ENCODE data around the gene HJURP. TPM values are rescaled to one million over a fixed set of nuclear protein-coding genes. Genes with fewer than 3 reads are reported as not detected.
A peak's percentile ranks its signal among the peaks of the same experiment; 100 is the strongest.

The HJURP gene
- total RNA-seq, 1 donor from 2014 or later: 7.7 TPM

- H3K4me3 Mint-ChIP-seq (ENCODE audit: unreplicated experiment): no peak overlapping the region
- peaks cover 2% of the 10 kb centered on the region for H3K36me3 Mint-ChIP-seq (ENCODE audit: unreplicated experiment)
- H3K27me3 Mint-ChIP-seq (ENCODE audit: unreplicated experiment): no peaks in the 10 kb centered on the region
- no peaks in the 10 kb centered on the region for H3K9me3 Mint-ChIP-seq (ENCODE audit: unreplicated experiment)
- no peak for TF ChIP-seq CTCF (IDR thresholded peaks at IDR 0.05)
- DNase-seq (ENCODE audit: extremely low spot score, unreplicated experiment): no peak
- H3K27ac Mint-ChIP-seq (ENCODE audit: unreplicated experiment): no peak overlapping the region
- H3K4me1 Mint-ChIP-seq (ENCODE audit: unreplicated experiment): peaks cover 27% of the 10 kb centered on the region
Measured at GRCh38 chr2:233835230-233836186, 18.8 kb downstream of the HJURP start.

- TF ChIP-seq CTCF (IDR thresholded peaks at IDR 0.05): no peak
- Mint-ChIP-seq H3K27me3 (ENCODE audit: unreplicated experiment) (no peaks in the 10 kb centered on the region), H3K27ac (ENCODE audit: unreplicated experiment) (no peak overlapping the region), H3K4me1 (ENCODE audit: unreplicated experiment) (peaks cover 16% of the 10 kb centered on the region), H3K36me3 (ENCODE audit: unreplicated experiment) (peaks cover 2% of the 10 kb centered on the region), H3K4me3 (ENCODE audit: unreplicated experiment) (no peak overlapping the region), H3K9me3 (ENCODE audit: unreplicated experiment) (no peaks in the 10 kb centered on the region)
- no peak for DNase-seq (ENCODE audit: extremely low spot score, unreplicated experiment)
Measured at GRCh38 chr2:233833345-233833744, 21.0 kb downstream of the HJURP start.

- no peaks in the 10 kb centered on the region for H3K27me3 Mint-ChIP-seq (ENCODE audit: unreplicated experiment)
- no peak overlapping the region for H3K4me3 Mint-ChIP-seq (ENCODE audit: unreplicated experiment)
- TF ChIP-seq CTCF (IDR thresholded peaks at IDR 0.05): peak; percentile 60
- no peaks in the 10 kb centered on the region for H3K9me3 Mint-ChIP-seq (ENCODE audit: unreplicated experiment)
- no peak overlapping the region for H3K27ac Mint-ChIP-seq (ENCODE audit: unreplicated experiment)
- H3K36me3 Mint-ChIP-seq (ENCODE audit: unreplicated experiment): peaks cover 2% of the 10 kb centered on the region
- peaks cover 11% of the 10 kb centered on the region for H3K4me1 Mint-ChIP-seq (ENCODE audit: unreplicated experiment)
- DNase-seq (ENCODE audit: extremely low spot score, unreplicated experiment): no peak
Measured at GRCh38 chr2:233832869-233833311, 21.4 kb downstream of the HJURP start.

DNA sequence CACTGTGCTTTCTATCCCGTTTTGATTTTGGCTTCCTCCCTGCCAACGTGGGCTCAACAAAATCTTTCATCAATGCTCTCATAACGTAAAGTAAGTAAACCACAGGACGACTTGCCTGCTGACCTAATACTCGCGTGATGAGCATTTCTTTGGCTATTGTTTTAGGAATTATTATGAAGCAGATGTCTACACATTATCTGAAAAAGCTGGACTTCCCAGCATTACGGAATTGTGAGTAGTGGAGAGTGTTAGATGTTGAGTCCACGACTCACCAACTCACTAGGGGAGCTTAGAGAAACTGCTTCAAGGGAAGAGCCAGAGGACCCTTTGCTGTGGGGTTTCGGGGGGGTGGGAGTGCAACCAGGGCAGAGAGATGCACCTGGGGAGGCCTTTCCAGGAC lies 21.9 kb downstream of the HJURP start:
- Mint-ChIP-seq H3K36me3 (ENCODE audit: unreplicated experiment) (peaks cover 2% of the 10 kb centered on the region), H3K4me1 (ENCODE audit: unreplicated experiment) (peaks cover 11% of the 10 kb centered on the region), H3K9me3 (ENCODE audit: unreplicated experiment) (no peaks in the 10 kb centered on the region), H3K4me3 (ENCODE audit: unreplicated experiment) (no peak overlapping the region), H3K27ac (ENCODE audit: unreplicated experiment) (no peak overlapping the region), H3K27me3 (ENCODE audit: unreplicated experiment) (no peaks in the 10 kb centered on the region)
- no peak for TF ChIP-seq CTCF (IDR thresholded peaks at IDR 0.05)
- DNase-seq (ENCODE audit: extremely low spot score, unreplicated experiment): no peak

DNA sequence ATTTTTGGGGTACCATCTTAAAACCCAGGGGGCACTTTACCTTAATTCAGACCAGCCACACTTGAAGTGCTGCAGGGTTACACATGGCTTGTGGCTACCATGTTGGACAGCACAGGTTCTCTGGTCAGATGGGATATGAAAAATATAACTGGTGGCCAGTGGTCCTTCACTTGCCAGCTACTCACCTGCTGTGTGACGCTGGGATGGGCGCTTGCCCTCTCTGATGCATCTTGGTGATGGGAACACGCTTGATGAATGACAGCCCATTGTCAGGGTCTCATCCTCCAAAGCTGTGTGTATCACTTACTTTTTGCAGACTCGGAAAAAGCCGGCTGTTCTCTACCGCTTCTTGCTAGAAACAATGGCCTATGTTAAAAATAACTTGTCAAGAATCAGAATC lies 22.5 kb downstream of the HJURP start:
- Mint-ChIP-seq H3K9me3 (ENCODE audit: unreplicated experiment) (peaks cover under 1% of the 10 kb centered on the region), H3K27me3 (ENCODE audit: unreplicated experiment) (no peaks in the 10 kb centered on the region), H3K4me3 (ENCODE audit: unreplicated experiment) (no peak overlapping the region), H3K4me1 (ENCODE audit: unreplicated experiment) (peaks cover 8% of the 10 kb centered on the region), H3K36me3 (ENCODE audit: unreplicated experiment) (no peaks in the 10 kb centered on the region), H3K27ac (ENCODE audit: unreplicated experiment) (no peak overlapping the region)
- DNase-seq (ENCODE audit: extremely low spot score, unreplicated experiment): no peak
- no peak for TF ChIP-seq CTCF (IDR thresholded peaks at IDR 0.05)

Data from osteocyte (in vitro differentiated cells).